D721Med (cell line): Measurements from ENCODE around the gene ATAD2B.

ENCODE experiments used
- DNase-seq: peaks from one replicate; pipeline ENCODE4 v3.0.0; 2011; ENCODE audit warnings: low spot score; ENCODE audit not compliant: insufficient read length
- FAIRE-seq: peaks from 2 replicates; lab custom pipeline; 2011; peaks lifted over from hg19 to GRCh38; lab: Jason Lieb, UNC
- CTCF ChIP-seq: IDR thresholded peaks from 2 replicates; pipeline ENCODE4 v1.5.1; 2012; ENCODE audit warnings: mild to moderate bottlenecking, control low read depth; ENCODE audit not compliant: insufficient read depth; ENCODE audit errors: missing control alignments

Gene ATAD2B

GRCh38 chr2:23703583-23704385 is 223.1 kb downstream of the ATAD2B start:
- no peak for TF ChIP-seq CTCF
- FAIRE-seq, result no peak
- no peak for DNase-seq

- DNase-seq (no peak), FAIRE-seq (no peak)
- no peak for TF ChIP-seq CTCF
Observed at GRCh38 chr2:23703037-23703582, 223.8 kb downstream of the ATAD2B start.

GRCh38 chr2:23700627-23701026 is 226.3 kb downstream of the ATAD2B start:
- FAIRE-seq (no peak), DNase-seq (no peak)
- no peak for TF ChIP-seq CTCF

GRCh38 chr2:23699580-23699925 is 227.4 kb downstream of the ATAD2B start:
- DNase-seq (no peak), FAIRE-seq (no peak)
- no peak for TF ChIP-seq CTCF

- no peak for FAIRE-seq
- no peak for DNase-seq
Observed at GRCh38 chr2:23698721-23699579, 228.0 kb downstream of the ATAD2B start.

More at GRCh38 chr2:23698721-23699579, 228.0 kb downstream of the ATAD2B start:
- no peak for TF ChIP-seq CTCF
